Measurements from ENCODE around the gene TESK2. TPM values are rescaled to one million over a fixed set of nuclear protein-coding genes. Genes with fewer than 3 reads are reported as not detected.
A peak's percentile ranks its signal among the peaks of the same experiment; 100 is the strongest.

Gene TESK2
- total RNA-seq, 2 donors from 2014 or later, result 2.8 to 3.5 TPM

- no peaks in the 10 kb centered on the region for H3K9me3 ChIP-seq
- H3K27ac ChIP-seq, result peak overlapping the region; percentile 63 to 68
- peak in 1 of 2 donors; percentile 37 for TF ChIP-seq CTCF (IDR thresholded peaks at IDR 0.05)
- peaks cover 55% of the 10 kb centered on the region for H3K36me3 ChIP-seq
- H3K4me1 ChIP-seq, result peaks cover 0 to 25% of the 10 kb centered on the region in 2 donors
- no peaks in the 10 kb centered on the region for H3K27me3 ChIP-seq
- no peak overlapping the region for H3K4me3 ChIP-seq
- no peak for DNase-seq (ENCODE audit: low spot score)
Measured at GRCh38 chr1:45508295-45509151, 17.6 kb upstream of the TESK2 start.

- H3K27me3 ChIP-seq, result no peaks in the 10 kb centered on the region
- peaks cover 0 to 20% of the 10 kb centered on the region in 2 donors for H3K4me1 ChIP-seq
- H3K27ac ChIP-seq, result peak overlapping the region; percentile 63 to 68
- H3K9me3 ChIP-seq, result no peaks in the 10 kb centered on the region
- no peak overlapping the region for H3K4me3 ChIP-seq
- H3K36me3 ChIP-seq, result peaks cover 48% of the 10 kb centered on the region
- no peak for TF ChIP-seq CTCF (IDR thresholded peaks at IDR 0.05)
- no peak for DNase-seq (ENCODE audit: low spot score)
Measured at GRCh38 chr1:45507893-45508292, 16.9 kb upstream of the TESK2 start.

GRCh38 chr1:45507195-45507594, 16.2 kb upstream of the TESK2 start:
- H3K27ac ChIP-seq, result peak overlapping the region in 1 of 2 donors; percentile 68
- H3K9me3 ChIP-seq, result no peaks in the 10 kb centered on the region
- no peak for DNase-seq (ENCODE audit: low spot score)
- H3K27me3 ChIP-seq, result no peaks in the 10 kb centered on the region
- no peak for TF ChIP-seq CTCF (IDR thresholded peaks at IDR 0.05)
- H3K4me1 ChIP-seq, result peaks cover 0 to 16% of the 10 kb centered on the region in 2 donors
- peaks cover 42% of the 10 kb centered on the region for H3K36me3 ChIP-seq
- no peak overlapping the region for H3K4me3 ChIP-seq

GRCh38 chr1:45503462-45504360, 12.7 kb upstream of the TESK2 start:
- peaks cover 0 to 32% of the 10 kb centered on the region in 2 donors for H3K4me1 ChIP-seq
- H3K27ac ChIP-seq, result no peak overlapping the region
- no peak overlapping the region for H3K4me3 ChIP-seq
- no peaks in the 10 kb centered on the region for H3K27me3 ChIP-seq
- DNase-seq (ENCODE audit: low spot score), result no peak
- TF ChIP-seq CTCF (IDR thresholded peaks at IDR 0.05), result no peak
- no peaks in the 10 kb centered on the region for H3K9me3 ChIP-seq
- H3K36me3 ChIP-seq, result peaks cover 7% of the 10 kb centered on the region

- H3K4me3 ChIP-seq, result no peak overlapping the region
- H3K4me1 ChIP-seq, result peaks cover 0 to 24% of the 10 kb centered on the region in 2 donors
- H3K27ac ChIP-seq, result no peak overlapping the region
- H3K27me3 ChIP-seq, result no peaks in the 10 kb centered on the region
- H3K36me3 ChIP-seq, result no peaks in the 10 kb centered on the region
- TF ChIP-seq CTCF (IDR thresholded peaks at IDR 0.05), result no peak
- DNase-seq (ENCODE audit: low spot score), result no peak
- H3K9me3 ChIP-seq, result no peaks in the 10 kb centered on the region
Measured at GRCh38 chr1:45501505-45501859, 10.5 kb upstream of the TESK2 start.

All from right atrium auricular region (tissue), 2 donors.